Measurements from ENCODE around the gene AATK.
A peak's percentile ranks its signal among the peaks of the same experiment; 100 is the strongest.

Gene AATK

GRCh38 chr17:81114351-81115093 is 51.5 kb downstream of the AATK start:
- no peak for DNase-seq (ENCODE audit: low spot score)

- no peak for DNase-seq (ENCODE audit: low spot score)
Observed at GRCh38 chr17:81113158-81113724, 52.8 kb downstream of the AATK start.

DNA sequence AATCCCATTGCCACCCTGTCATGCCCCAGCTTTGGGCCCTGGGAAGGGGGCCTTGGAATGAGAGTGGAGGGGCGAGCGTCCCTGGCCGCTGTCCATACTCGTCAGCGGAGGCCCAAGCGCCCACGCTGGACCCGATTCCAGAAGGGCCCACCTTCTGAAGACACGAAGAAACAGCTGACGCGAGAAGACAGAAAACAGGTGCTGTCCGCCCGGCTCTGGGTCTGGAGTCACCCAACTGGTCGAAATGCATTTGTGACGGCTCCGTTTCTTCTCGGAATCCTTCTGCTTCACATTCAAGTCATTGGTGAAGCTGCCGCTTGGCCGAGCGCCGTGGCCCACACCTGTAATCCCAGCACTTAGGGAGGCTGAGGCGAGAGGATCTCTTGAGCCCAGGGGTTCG is 53.6 kb downstream of the AATK start:
- no peak for DNase-seq (ENCODE audit: low spot score)

- DNase-seq (ENCODE audit: low spot score): no peak
Observed at GRCh38 chr17:81111066-81111465, 55.0 kb downstream of the AATK start.

DNA sequence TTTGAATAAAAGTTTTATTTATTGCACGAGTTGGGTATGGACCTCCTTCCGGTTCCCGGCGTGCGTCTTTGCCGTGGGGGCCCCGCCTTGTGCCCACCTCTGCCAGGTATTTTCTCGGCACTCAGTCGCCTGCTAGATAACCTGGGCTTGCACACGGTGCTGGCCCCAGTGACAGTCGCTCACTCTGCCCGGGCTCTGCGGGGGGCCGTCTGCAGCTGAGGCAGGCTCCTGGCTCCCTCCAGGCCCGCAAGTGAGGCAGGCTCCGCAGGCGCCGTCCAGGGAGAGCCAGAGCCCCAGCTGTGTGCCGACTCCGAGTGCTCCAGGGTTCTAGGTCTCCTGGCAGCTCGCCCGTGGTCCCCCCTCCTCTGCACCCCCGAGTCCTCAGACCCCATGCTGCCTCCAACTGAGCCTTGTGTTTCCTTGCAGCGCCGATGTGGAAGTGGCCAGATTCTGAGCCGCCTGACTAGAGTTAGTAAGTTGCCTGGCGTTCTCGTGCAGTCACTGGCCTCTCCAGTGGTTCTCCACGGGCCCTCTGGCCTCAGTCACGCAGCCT is 55.5 kb downstream of the AATK start:
- no peak for DNase-seq (ENCODE audit: low spot score)

DNA sequence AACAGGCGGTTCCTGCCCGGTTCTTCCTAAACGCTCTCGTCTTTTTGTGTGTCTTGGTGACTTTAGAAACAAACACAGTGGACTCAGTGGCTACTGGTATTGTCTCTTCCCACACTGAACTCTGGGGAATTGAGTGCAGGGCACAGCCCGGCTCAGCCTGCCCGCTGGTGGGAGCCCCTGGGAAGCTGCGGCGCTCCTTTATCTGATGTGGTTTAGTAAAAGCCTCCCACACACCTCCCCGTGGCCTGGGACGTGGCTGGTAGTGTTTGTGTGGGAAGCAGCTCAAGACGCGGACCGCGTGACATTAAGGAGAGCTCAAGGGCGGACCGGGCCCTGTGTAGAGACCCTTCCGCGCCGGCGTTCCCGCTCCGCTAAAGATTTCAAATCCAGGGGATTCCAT is 56.1 kb downstream of the AATK start:
- DNase-seq (ENCODE audit: low spot score): no peak

- no peak for DNase-seq (ENCODE audit: low spot score)
Observed at GRCh38 chr17:81108220-81108619, 57.8 kb downstream of the AATK start.

DNA sequence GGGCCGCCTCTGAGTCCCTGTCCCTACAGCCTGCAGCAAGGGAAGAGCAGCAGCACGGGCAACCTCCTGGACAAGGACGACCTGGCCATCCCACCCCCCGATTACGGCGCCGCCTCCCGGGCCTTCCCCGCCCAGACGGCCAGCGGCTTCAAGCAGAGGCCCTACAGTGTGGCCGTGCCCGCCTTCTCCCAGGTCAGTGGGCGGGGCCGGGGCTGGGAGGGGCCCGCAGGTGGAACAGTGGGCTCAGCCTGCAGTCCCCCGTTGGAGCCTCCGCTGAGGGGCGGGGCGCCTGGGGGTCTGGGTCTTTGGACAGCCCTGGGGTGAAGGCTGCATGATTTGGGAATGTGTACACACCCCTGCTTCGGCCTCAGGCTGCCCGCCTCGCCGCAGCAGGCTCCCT is 59.3 kb downstream of the AATK start:
- DNase-seq (ENCODE audit: low spot score): no peak

- no peak for DNase-seq (ENCODE audit: low spot score)
Observed at GRCh38 chr17:81103379-81103778, 62.6 kb downstream of the AATK start.

DNA sequence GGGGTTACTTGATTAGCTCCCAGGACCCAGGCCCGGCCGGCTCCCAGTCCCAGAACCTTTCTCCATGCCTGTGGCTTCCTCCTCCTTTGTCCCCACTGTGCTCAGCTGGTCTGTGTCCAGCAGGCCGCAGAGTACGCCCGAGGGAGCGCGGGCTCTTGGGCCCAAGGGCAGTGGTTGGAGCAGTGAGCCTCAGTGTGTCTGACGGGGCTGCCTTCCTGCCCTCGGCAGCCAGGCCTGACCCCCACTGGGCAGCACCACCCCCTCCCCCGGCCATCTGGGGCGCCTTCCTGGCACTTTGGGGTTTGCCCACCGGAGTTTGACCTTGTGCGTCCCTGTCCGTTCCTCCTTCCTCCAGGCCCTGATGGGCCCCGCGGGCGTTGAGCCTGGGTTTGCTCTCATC is 63.2 kb downstream of the AATK start:
- DNase-seq (ENCODE audit: low spot score): no peak

GRCh38 chr17:81102352-81102751 is 63.7 kb downstream of the AATK start:
- no peak for DNase-seq (ENCODE audit: low spot score)

DNA sequence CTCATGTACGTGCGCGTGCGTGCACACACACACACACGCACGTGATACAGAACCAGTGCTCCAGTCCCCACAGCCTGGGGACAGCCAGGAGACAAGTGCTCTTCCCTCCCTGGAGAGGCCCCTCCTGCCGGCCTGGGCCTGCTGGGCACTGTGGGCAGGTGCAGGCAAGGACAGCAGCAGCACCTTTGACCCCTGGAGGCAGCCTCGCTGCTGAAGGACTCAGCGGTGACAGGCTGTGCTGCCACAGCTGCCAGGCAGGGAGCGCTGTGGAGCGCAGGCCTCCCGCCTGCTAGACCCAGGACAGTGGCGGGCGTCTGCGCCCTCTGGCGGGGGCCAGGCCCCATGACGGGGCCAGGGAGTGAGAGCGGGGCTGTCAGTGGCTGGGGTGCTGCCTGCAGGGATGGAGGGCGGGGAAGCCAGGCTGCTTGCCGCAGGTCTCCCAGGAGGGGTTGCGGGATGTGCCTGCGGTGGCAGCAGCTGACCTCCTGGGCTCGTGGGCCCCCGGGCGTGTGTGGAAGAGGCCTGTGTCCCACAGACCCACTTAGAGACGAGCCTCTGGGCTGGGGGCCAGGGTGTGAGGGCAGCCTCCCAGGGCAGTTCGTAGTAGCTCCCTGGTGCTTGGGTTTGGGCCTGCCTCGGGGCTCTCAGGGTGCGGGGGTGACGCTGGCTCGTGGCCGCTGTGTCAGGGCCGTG is 64.3 kb downstream of the AATK start:
- peak; percentile 84 for DNase-seq (ENCODE audit: low spot score)

DNA sequence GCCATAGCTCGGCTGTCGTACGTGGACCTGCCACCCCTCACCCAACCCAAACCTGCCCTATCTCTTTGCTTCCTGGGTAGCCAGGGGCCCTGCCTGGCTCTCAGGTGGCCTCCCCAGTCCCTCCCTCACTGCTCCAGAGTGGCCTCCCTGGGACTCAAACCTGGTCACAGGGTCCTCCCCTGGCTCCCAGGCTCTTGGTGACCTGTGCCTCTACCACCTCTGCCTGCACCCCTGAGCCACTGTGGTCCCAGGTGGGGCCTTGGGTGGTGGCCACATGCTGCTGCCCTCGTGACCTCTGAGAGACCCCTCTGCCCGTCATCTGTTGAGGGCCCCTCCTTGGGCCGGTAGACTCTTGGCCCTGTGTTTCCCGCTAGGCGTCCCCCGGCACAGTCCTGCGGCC is 65.4 kb downstream of the AATK start:
- DNase-seq (ENCODE audit: low spot score): no peak

- no peak for DNase-seq (ENCODE audit: low spot score)
Observed at GRCh38 chr17:81099888-81100287, 66.1 kb downstream of the AATK start.

DNA sequence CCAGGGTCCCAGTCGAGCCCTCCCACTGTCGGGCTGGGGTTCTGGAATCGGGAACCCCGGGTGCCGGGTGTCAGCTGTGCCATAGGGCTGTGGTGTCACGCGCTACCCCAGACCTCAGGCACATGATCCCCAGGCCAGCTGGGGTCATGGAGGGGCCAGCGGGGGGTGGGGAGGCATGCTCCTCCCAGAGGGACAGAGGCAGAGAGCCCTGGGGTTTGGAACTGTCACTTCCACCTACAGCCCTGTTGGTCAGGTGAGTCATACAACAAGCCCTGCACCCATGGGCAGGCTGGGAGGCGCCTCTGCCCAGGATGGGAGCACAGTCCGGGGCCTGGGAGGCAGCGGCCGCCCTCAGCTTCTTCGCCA is 68.1 kb downstream of the AATK start:
- no peak for DNase-seq (ENCODE audit: low spot score)

GRCh38 chr17:81097134-81097942 is 68.7 kb downstream of the AATK start:
- peak; percentile 83 for DNase-seq (ENCODE audit: low spot score)

- no peak for DNase-seq (ENCODE audit: low spot score)
Observed at GRCh38 chr17:81096741-81097133, 69.3 kb downstream of the AATK start.

DNA sequence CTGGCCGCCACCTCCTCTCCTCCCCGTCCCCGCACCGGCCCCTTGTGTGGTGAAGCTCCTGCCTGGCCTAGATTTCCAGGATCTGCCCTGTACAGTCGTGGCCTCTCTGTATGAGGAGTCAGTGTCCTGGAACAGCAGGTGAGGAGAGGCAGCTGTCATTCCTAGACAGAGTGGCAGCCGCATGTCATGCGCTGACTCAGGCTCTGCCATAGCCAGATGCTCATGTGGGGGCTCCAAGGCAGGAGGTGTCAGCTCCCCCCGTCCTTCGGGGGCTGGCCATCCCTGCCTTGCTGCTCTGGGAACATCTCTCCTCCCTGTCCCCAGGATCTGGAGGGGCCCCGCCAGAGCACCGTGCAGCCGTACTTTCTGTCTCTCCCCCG is 70.6 kb downstream of the AATK start:
- no peak for DNase-seq (ENCODE audit: low spot score)

DNA sequence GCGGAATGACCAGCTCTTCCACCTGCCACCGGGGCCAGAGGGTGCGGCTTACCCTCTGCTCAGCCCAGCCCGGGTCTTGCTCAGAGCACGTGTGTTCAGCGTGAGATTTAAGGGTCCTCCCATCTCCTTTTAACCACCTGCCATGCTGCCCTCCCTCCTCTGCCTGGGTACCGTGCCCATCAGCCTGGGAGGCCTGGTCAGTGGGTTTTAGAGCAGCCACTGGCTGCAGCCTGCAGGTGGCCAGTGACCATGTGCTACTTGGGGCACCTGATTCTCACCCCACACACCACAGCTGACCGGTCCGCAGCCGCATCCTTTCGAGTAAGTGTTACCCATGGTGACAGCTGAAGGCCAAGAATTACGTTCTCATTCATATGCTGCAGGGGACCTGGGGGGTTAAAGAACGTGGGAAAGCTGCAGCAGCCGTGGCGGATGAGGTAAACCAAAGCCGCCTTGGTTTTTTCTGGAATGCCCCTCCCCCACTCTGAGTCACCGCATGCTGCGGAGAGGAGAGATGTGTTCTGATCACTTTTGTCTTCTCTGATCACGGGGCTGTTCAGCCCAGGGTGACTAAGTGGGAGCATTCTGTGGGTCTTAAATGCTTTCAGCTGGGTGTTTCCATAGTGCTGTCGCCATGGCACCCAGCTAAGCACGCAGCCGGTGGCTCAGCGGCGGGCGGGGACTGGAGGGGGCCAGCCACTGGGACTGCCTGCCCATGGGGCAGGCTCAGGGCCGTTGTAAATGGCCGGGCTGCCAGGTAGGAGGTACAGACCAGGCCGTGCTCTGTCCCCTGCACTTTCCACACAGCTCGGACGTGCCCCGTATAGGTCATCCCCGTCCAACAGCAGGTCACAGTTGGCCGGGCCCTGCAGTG is 71.3 kb downstream of the AATK start:
- peak; percentile 91 for DNase-seq (ENCODE audit: low spot score)

GRCh38 chr17:81093619-81094508 is 72.2 kb downstream of the AATK start:
- no peak for DNase-seq (ENCODE audit: low spot score)

Data from Ammon's horn (tissue), 1 donor.